ENCODE results near the gene KDF1. TPM values are rescaled to one million over a fixed set of nuclear protein-coding genes. Genes with fewer than 3 reads are reported as not detected.
A peak's percentile ranks its signal among the peaks of the same experiment; 100 is the strongest.

KDF1 gene
- total and polyA plus RNA-seq, 2 donors (not counting 3 experiments of a cell fraction or from before 2014, with no cell fraction given): not detected

DNA sequence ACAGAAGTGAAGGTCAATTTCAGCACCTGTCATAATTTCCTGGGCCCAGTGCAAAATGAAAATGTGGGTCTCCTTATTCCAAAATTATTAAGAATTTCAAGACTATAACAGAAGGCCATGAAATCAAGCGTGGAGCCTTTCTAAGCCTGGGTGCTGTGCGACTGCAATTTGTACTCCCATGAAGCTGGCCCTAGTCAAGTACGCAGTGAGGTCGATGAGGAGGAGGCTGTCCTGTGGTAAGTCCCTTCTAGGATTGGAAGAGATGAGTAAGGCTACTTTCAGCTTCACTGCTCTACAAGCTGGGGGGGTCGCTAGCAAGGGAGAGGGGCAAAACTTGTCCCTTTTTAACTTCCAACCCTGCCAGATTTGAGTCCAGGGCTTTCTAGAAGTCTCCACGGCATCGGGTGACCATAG lies 39.1 kb downstream of the KDF1 start:
- no peak overlapping the region for H3K9ac ChIP-seq (replicated peaks; ENCODE audit: extremely low read depth, insufficient read depth, low read length)
- H3K9me1 ChIP-seq (replicated peaks; ENCODE audit: control insufficient read depth, extremely low read depth, insufficient read depth, low read length): no peaks in the 10 kb centered on the region
- H3K79me2 ChIP-seq (ENCODE audit: control insufficient read depth, insufficient read depth, low read length): peaks cover 35% of the 10 kb centered on the region
- ChIA-PET CTCF (interaction anchor here (1.5 kb wide), 1 partner anchor 21 kb away, joined by 4 read pairs; the partner anchor contains the start of gene GPATCH3), POLR2A (no interaction called here)
- H3K9me3 ChIP-seq (replicated peaks; ENCODE audit: control insufficient read depth, insufficient read depth, low read length): no peaks in the 10 kb centered on the region
- no peaks in the 10 kb centered on the region for H4K20me1 ChIP-seq (replicated peaks; ENCODE audit: control insufficient read depth, extremely low read depth, insufficient read depth, low read length)
- no peak for TF ChIP-seq MAX (IDR thresholded peaks at IDR 0.05; ENCODE audit: insufficient read depth, insufficient read length)
- no peak for TF ChIP-seq GATA2 (IDR thresholded peaks at IDR 0.05; ENCODE audit: insufficient read depth, insufficient read length, low read depth, low read length)
- TF ChIP-seq FOS (IDR thresholded peaks at IDR 0.05; ENCODE audit: borderline replicate concordance, insufficient read depth, low read length): no peak
- TF ChIP-seq EZH2 (IDR thresholded peaks at IDR 0.05; ENCODE audit: borderline replicate concordance, low read depth, low read length, severe bottlenecking): no peak
- TF ChIP-seq MYC (IDR thresholded peaks at IDR 0.05; ENCODE audit: low read depth, low read length): no peak
- no peak for TF ChIP-seq POLR2AphosphoS5 (IDR thresholded peaks at IDR 0.05; ENCODE audit: insufficient read depth, low read depth, low read length)
- TF ChIP-seq JUN (IDR thresholded peaks at IDR 0.05; ENCODE audit: borderline replicate concordance, insufficient read depth, insufficient read length, low read depth): no peak
- no peak for TF ChIP-seq POLR2A (IDR thresholded peaks at IDR 0.05; ENCODE audit: low read depth, low read length)
- TF ChIP-seq CTCF (IDR thresholded peaks at IDR 0.05; ENCODE audit: extremely low read depth in 1 of 2, insufficient read depth in 1 of 2, low read depth in 1 of 2, low read length in 2 of 2): no peak
- H3K36me3 ChIP-seq (ENCODE audit: control insufficient read depth in 2 of 2, extremely low read depth in 1 of 2, insufficient read depth in 2 of 2, low read length in 2 of 2): peaks cover 6 to 9% of the 10 kb centered on the region in 2 experiments
- no TSS peak for BruUV-seq (replicated peaks)
- peaks cover 26% of the 10 kb centered on the region for H3K4me1 ChIP-seq (ENCODE audit: control insufficient read depth, extremely low read depth, insufficient read depth, low read length)
- H3K4me3 ChIP-seq (replicated peaks in 1 of 3; ENCODE audit: insufficient read depth in 1 of 3, low read depth in 1 of 3, low read length in 3 of 3): peak overlapping the region in 2 of 3 experiments; percentile 4 to 100
- peak overlapping the region; percentile 55 for H2AFZ ChIP-seq (ENCODE audit: low read depth, low read length)
- dilution Hi-C loops (cut with MboI; ENCODE audit: extremely low pct_ligation_motif_present, low sequenced_read_pairs): no loop called here
- peak overlapping the region; percentile 42 for H3K4me2 ChIP-seq (ENCODE audit: insufficient read depth, low read length)
- DNase-seq (ENCODE audit: low read depth, low spot score) (no peak), FAIRE-seq (no peak)
- no peaks in the 10 kb centered on the region for H3K27me3 ChIP-seq (ENCODE audit: control insufficient read depth in 2 of 2, insufficient read depth in 2 of 2, low read length in 2 of 2)
- intact Hi-C loops (cut with micrococcal nuclease): loop anchor here (1.0 kb wide), 1 partner anchor 21 kb away; the partner anchor contains the start of gene GPATCH3
- H3K27ac ChIP-seq (ENCODE audit: insufficient read depth, low read depth, low read length): peak overlapping the region; percentile 4

Measured in endothelial cell of umbilical vein (primary cell).